Common myeloid progenitor, CD34-positive (primary cell): Measurements from ENCODE around the gene TCAF2.
"Not testable (repeated sequence)": the region's sequence is repeated elsewhere in the genome, so short reads cannot be mapped to it uniquely, and the experiment has no call there.

Source experiments
- CTCF ChIA-PET: fragments of 350-600 bp; sonication (Branson Sonifier 250); formaldehyde crosslinking; loops from one replicate; lab custom pipeline; 2021; ENCODE audit warnings: antibody characterized with exemption; lab: Charles Lee
- POLR2A ChIA-PET: fragments of 350-600 bp; sonication (Branson Sonifier 250); formaldehyde crosslinking; loops from one replicate; lab custom pipeline; 2021; ENCODE audit warnings: antibody characterized with exemption; lab: Charles Lee
- DNase-seq, 3 donors: peaks; one replicate each; pipeline versions ENCODE4 v3.0.0 to v3.0.0-alpha.2; 2013
- H3K27ac ChIP-seq, 2 experiments: 1 replicate in 1 of 2; 2 replicates in 1 of 2; pipeline ENCODE4 v1.7.0; 2013; ENCODE audit warnings: inconsistent platforms in 2 of 2, low read length in 2 of 2, mild to moderate bottlenecking in 2 of 2, low read depth in 1 of 2, moderate library complexity in 1 of 2; ENCODE audit not compliant: severe bottlenecking in 2 of 2, insufficient read depth in 1 of 2, poor library complexity in 1 of 2
- H3K27me3 ChIP-seq, 5 experiments: replicated peaks in 2 of 5; 1 replicate in 3 of 5; 2 replicates in 2 of 5; pipeline versions ENCODE4 v1.6.1 to v1.7.0; 2013; ENCODE audit warnings: low read length in 4 of 5, mild to moderate bottlenecking in 2 of 5, moderate library complexity in 2 of 5, inconsistent platforms in 1 of 5; ENCODE audit not compliant: insufficient read depth in 5 of 5, control insufficient read depth in 4 of 5
- H3K36me3 ChIP-seq, 4 experiments: 1 replicate in 2 of 4; 2 replicates in 2 of 4; pipeline versions ENCODE4 v1.6.1 to v1.7.0; 2013; ENCODE audit warnings: low read length in 3 of 4, control low read depth in 1 of 4, mild to moderate bottlenecking in 1 of 4; ENCODE audit not compliant: control insufficient read depth in 4 of 4, insufficient read depth in 4 of 4
- H3K4me1 ChIP-seq, 4 experiments: 1 replicate in 3 of 4; 2 replicates in 1 of 4; pipeline versions ENCODE4 v1.6.1 to v1.7.1; 2013; ENCODE audit warnings: low read length in 3 of 4, mild to moderate bottlenecking in 3 of 4, control low read depth in 1 of 4, inconsistent platforms in 1 of 4, moderate library complexity in 1 of 4; ENCODE audit not compliant: control insufficient read depth in 4 of 4, insufficient read depth in 4 of 4; ENCODE audit errors: control extremely low read depth in 1 of 4
- H3K4me3 ChIP-seq, 7 experiments: 1 replicate in 4 of 7; 2 replicates in 3 of 7; pipeline versions ENCODE4 v1.5.1 to v1.7.0; 2013; ENCODE audit warnings: mild to moderate bottlenecking in 7 of 7, low read length in 6 of 7, moderate library complexity in 6 of 7, inconsistent platforms in 2 of 7, low read depth in 2 of 7, control low read depth in 1 of 7; ENCODE audit not compliant: insufficient read depth in 4 of 7, control insufficient read depth in 1 of 7; ENCODE audit errors: extremely low read depth in 1 of 7
- H3K9me3 ChIP-seq, 5 experiments: 1 replicate in 4 of 5; 2 replicates in 1 of 5; pipeline versions ENCODE4 v1.6.1 to v1.7.1; 2013; ENCODE audit warnings: low read length in 4 of 5, mild to moderate bottlenecking in 2 of 5, inconsistent platforms in 1 of 5, low read depth in 1 of 5, moderate library complexity in 1 of 5; ENCODE audit not compliant: control insufficient read depth in 4 of 5, insufficient read depth in 2 of 5; ENCODE audit errors: control extremely low read depth in 1 of 5
- WGBS: methylation state at CpG from one replicate; pipeline ENCODE4 v1.1.5; 2013; ENCODE audit not compliant: insufficient coverage; 5-methylcytosine and 5-hydroxymethylcytosine counted together

TCAF2 gene

GRCh38 chr7:143633013-143633618 lies 12.3 kb downstream of the TCAF2 start:
- H3K4me1 ChIP-seq, H3K27me3 ChIP-seq, CTCF ChIA-PET, DNase-seq, H3K4me3 ChIP-seq, POLR2A ChIA-PET, H3K9me3 ChIP-seq, H3K27ac ChIP-seq, H3K36me3 ChIP-seq: not testable (repeated sequence)
- WGBS, result no CpG with 5 or more reads among the region's 6 CpGs

- WGBS, result no CpG with 5 or more reads among the region's 12 CpGs
- CTCF ChIA-PET, H3K4me3 ChIP-seq, H3K9me3 ChIP-seq, H3K27me3 ChIP-seq, POLR2A ChIA-PET, H3K4me1 ChIP-seq, DNase-seq, H3K36me3 ChIP-seq, H3K27ac ChIP-seq: not testable (repeated sequence)
Observed at GRCh38 chr7:143635364-143636240, 14.8 kb downstream of the TCAF2 start.

DNA sequence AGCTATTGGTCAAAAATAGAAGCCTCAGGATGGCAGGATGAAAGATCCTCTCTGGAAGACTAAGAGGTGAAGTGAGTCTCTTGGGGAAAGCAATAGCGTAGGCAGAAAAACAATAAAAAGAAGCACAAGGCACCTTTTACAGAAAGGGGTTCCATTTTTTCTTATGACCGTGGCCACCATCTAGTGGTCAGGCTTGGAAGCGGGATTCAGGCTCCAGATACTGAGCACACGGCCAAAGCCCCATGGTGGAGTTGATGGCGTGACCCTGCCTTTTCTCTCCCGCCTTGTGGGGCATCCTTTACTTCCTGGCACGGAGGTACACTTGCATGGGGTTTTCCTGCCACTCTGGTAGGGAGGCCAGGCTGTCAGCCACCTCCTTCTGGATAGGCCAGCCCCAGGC lies 18.6 kb downstream of the TCAF2 start:
- WGBS, result no CpG with 5 or more reads among the region's 7 CpGs

DNA sequence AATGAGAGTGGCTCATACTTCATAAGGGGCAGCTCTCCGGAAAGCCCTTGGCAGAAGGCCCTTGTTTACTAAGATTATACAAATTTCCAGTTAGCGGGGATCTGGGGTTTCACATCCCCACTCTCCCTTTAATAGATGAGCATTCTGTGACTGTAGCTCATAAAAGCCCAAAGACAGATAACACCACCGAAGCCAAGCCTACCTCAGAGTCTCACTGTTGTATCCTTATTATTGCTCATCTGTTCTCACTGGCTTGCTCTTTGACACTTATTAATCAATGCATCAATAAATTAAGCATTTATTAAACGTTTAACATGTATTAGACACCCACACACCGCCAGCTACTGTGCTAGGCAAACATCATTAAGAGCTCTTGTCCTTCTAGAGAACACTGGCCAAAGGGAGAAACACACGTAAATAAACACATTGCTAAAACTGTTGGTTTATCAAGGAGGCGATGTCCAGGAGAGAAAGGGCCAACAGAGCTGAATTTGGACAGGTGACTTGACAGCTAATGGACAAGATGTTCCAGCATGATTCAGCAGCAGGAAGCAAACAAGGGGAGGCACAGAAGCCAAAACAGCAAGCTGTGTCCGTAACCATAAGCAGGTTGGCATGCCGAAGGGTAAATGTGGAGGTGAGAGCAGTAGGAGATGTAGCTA lies 19.9 kb downstream of the TCAF2 start:
- POLR2A ChIA-PET, DNase-seq, H3K36me3 ChIP-seq, H3K4me3 ChIP-seq, H3K9me3 ChIP-seq, H3K27ac ChIP-seq, H3K27me3 ChIP-seq, H3K4me1 ChIP-seq, CTCF ChIA-PET: not testable (repeated sequence)
- no CpG with 5 or more reads among the region's 9 CpGs for WGBS

More for the DNA sequence above, 18.6 kb downstream of the TCAF2 start:
- POLR2A ChIA-PET, H3K27ac ChIP-seq, H3K9me3 ChIP-seq, CTCF ChIA-PET, DNase-seq, H3K4me3 ChIP-seq, H3K27me3 ChIP-seq, H3K36me3 ChIP-seq, H3K4me1 ChIP-seq: not testable (repeated sequence)

- POLR2A ChIA-PET, H3K27ac ChIP-seq, DNase-seq, H3K27me3 ChIP-seq, H3K36me3 ChIP-seq, H3K4me3 ChIP-seq, H3K4me1 ChIP-seq, CTCF ChIA-PET, H3K9me3 ChIP-seq: not testable (repeated sequence)
- no CpG with 5 or more reads among the region's 6 CpGs for WGBS
Observed at GRCh38 chr7:143646598-143646997, 25.8 kb downstream of the TCAF2 start.

DNA sequence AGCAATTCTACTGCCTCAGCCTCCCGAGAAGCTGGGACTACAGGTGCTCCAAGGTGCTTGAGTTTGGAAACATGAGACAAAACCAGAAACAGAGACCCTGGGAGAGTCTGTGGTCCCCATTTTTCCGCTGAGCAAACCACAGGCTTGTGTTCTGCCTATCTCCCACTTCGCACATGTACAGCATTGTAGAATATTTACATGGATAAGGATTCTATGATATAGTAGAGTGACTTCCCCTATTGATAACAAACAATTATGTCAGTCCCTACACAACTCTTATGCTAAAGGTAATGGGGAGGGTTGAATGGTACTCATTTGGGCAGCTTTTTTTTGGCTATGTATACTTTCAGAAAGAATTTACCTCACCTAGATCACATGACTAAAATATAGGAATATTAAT lies 29.1 kb downstream of the TCAF2 start:
- H3K4me3 ChIP-seq, H3K27ac ChIP-seq, H3K27me3 ChIP-seq, POLR2A ChIA-PET, H3K9me3 ChIP-seq, H3K4me1 ChIP-seq, CTCF ChIA-PET, H3K36me3 ChIP-seq, DNase-seq: not testable (repeated sequence)
- WGBS, result no CpG with 5 or more reads among the region's 3 CpGs

- no CpG with 5 or more reads among the region's 8 CpGs for WGBS
- H3K4me1 ChIP-seq, DNase-seq, H3K9me3 ChIP-seq, H3K27ac ChIP-seq, POLR2A ChIA-PET, H3K4me3 ChIP-seq, CTCF ChIA-PET, H3K36me3 ChIP-seq, H3K27me3 ChIP-seq: not testable (repeated sequence)
Observed at GRCh38 chr7:143650447-143650846, 29.7 kb downstream of the TCAF2 start.
